HepG2 (cell line): Measurements from ENCODE around the gene PAQR6. TPM values are rescaled to one million over a fixed set of nuclear protein-coding genes. Genes with fewer than 3 reads are reported as not detected.
A peak's percentile ranks its signal among the peaks of the same experiment; 100 is the strongest.

ENCODE experiments used
- ATF2 ChIP-seq: sonication (generic); formaldehyde crosslinking; IDR thresholded peaks from 2 replicates; pipeline ENCODE4 v1.4.0; 2020; ENCODE audit warnings: missing genetic modification reagents
- FOXA3 ChIP-seq: IDR thresholded peaks from 2 replicates; pipeline ENCODE4 v1.6.1; 2016; ENCODE audit warnings: missing genetic modification reagents, missing compliant biosample characterization
- GMEB1 ChIP-seq: sonication (generic); formaldehyde crosslinking; IDR thresholded peaks from 2 replicates; pipeline ENCODE4 v1.5.1; 2020; ENCODE audit warnings: missing genetic modification reagents, mild to moderate bottlenecking, borderline replicate concordance
- HNF1B ChIP-seq: sonication (generic); formaldehyde crosslinking; IDR thresholded peaks from 2 replicates; pipeline ENCODE4 v1.5.1; 2020; ENCODE audit warnings: mild to moderate bottlenecking, moderate library complexity, missing genetic modification reagents
- HNRNPH1 ChIP-seq: fragments of 200-400 bp; formaldehyde crosslinking; optimal IDR thresholded peaks from 2 replicates; pipeline ENCODE3; 2017; ENCODE audit warnings: mild to moderate bottlenecking, low read depth, low read length
- KDM1A ChIP-seq: IDR thresholded peaks from 2 replicates; pipeline ENCODE4 v1.6.1; 2016; ENCODE audit warnings: missing compliant biosample characterization
- NFE2 ChIP-seq: sonication (generic); formaldehyde crosslinking; IDR thresholded peaks from 2 replicates; pipeline ENCODE4 v1.4.0; 2020; ENCODE audit warnings: missing genetic modification reagents
- NFKBIZ ChIP-seq: IDR thresholded peaks from 2 replicates; pipeline ENCODE4 v1.6.1; 2018; ENCODE audit warnings: missing genetic modification reagents, missing compliant biosample characterization
- PAXIP1 ChIP-seq: sonication (generic); formaldehyde crosslinking; conservative IDR thresholded peaks from 2 replicates; pipeline ENCODE4 v1.4.0; 2020; ENCODE audit warnings: mild to moderate bottlenecking, missing genetic modification reagents, moderate library complexity
- SRSF1 ChIP-seq: fragments of 200-400 bp; formaldehyde crosslinking; optimal IDR thresholded peaks from 2 replicates; pipeline ENCODE3; 2017; ENCODE audit warnings: mild to moderate bottlenecking, low read depth, low read length, moderate library complexity
- STAG1 ChIP-seq: sonication (generic); formaldehyde crosslinking; IDR thresholded peaks from 2 replicates; pipeline ENCODE4 v1.4.0; 2020; ENCODE audit warnings: missing genetic modification reagents
- ZFP36L1 ChIP-seq: sonication (generic); formaldehyde crosslinking; IDR thresholded peaks from 2 replicates; pipeline ENCODE4 v1.8.0; 2022; ENCODE audit warnings: mild to moderate bottlenecking, missing genetic modification reagents, moderate library complexity
- ZNF225 ChIP-seq: sonication (generic); formaldehyde crosslinking; IDR thresholded peaks from 2 replicates; pipeline ENCODE4 v1.4.0; 2020; ENCODE audit warnings: mild to moderate bottlenecking, missing genetic modification reagents
- ZNF3 ChIP-seq: IDR thresholded peaks from 2 replicates; pipeline ENCODE4 v1.7.0; 2017; ENCODE audit warnings: inconsistent platforms
- ZNF674 ChIP-seq: sonication (generic); formaldehyde crosslinking; IDR thresholded peaks from 2 replicates; pipeline ENCODE4 v1.5.0; 2020; ENCODE audit warnings: low read depth, mild to moderate bottlenecking, missing genetic modification reagents
- ZNF883 ChIP-seq: sonication (generic); formaldehyde crosslinking; IDR thresholded peaks from 2 replicates; pipeline ENCODE4 v1.5.1; 2020; ENCODE audit warnings: mild to moderate bottlenecking, missing genetic modification reagents; ENCODE audit errors: not compliant biosample characterization
- ZSCAN21 ChIP-seq: sonication (generic); formaldehyde crosslinking; IDR thresholded peaks from 2 replicates; pipeline ENCODE4 v1.8.0; 2022; ENCODE audit warnings: mild to moderate bottlenecking, missing genetic modification reagents, moderate library complexity, borderline replicate concordance
- ZSCAN22 ChIP-seq: sonication (generic); formaldehyde crosslinking; IDR thresholded peaks from 2 replicates; pipeline ENCODE4 v1.4.0; 2020; ENCODE audit warnings: mild to moderate bottlenecking, missing genetic modification reagents
- polyA plus RNA-seq, 8 experiments: library from polyadenylated mRNA; depleted of rRNA in 3 of 8; stranded (reverse) in 7 of 8; unstranded in 1 of 8; fragments of >200 nt; fragmentation: Illumina TruSeq in 4 of 8; extraction: Trizol in 4 of 8; gene quantifications; 2 replicates each; pipeline versions ENCODE4 v1.2.1 to v1.2.3, GENCODE V29; 2011 to 2016; ENCODE audit warnings: low read depth in 4 of 8, missing spikeins in 1 of 8, mixed read lengths in 1 of 8; ENCODE audit not compliant: insufficient read depth in 1 of 8
- total RNA-seq, 5 experiments: library from RNA; depleted of rRNA; stranded (reverse); fragments of >200 nt; fragmentation: Illumina TruSeq; extraction: Trizol; gene quantifications; 2 replicates each; pipeline ENCODE4 v1.2.3, GENCODE V29; 2016; ENCODE audit warnings: low read depth in 1 of 5

Gene PAQR6
- total and polyA plus RNA-seq, 2 of the 13 experiments (the other 11 are each of a cell fraction or from before 2014, with no cell fraction given) = 0.82 to 1.4 TPM

- TF ChIP-seq GMEB1 (CRISPR knock-in tag) = peak; percentile 75
- peak; percentile 83 for TF ChIP-seq ZSCAN21
- peak; percentile 88 for TF ChIP-seq HNF1B (CRISPR knock-in tag)
- TF ChIP-seq ZNF225 = no peak
- TF ChIP-seq HNRNPH1 = no peak
- no peak for TF ChIP-seq NFE2 (CRISPR knock-in tag)
- no peak for TF ChIP-seq KDM1A (CRISPR knock-in tag)
- TF ChIP-seq NFKBIZ (CRISPR knock-in tag) = no peak
- no peak for TF ChIP-seq STAG1
- peak; percentile 66 for TF ChIP-seq PAXIP1 (CRISPR knock-in tag)
- peak; percentile 73; the same call in 1 of the 2 replicates for TF ChIP-seq ATF2 (CRISPR knock-in tag)
- peak; percentile 32; the same call in 1 of the 2 replicates for TF ChIP-seq ZSCAN22 (CRISPR knock-in tag)
- peak; percentile 68 for TF ChIP-seq ZNF883 (CRISPR knock-in tag)
- TF ChIP-seq ZNF3 (CRISPR knock-in tag) = no peak
- no peak for TF ChIP-seq ZNF674 (CRISPR knock-in tag)
- peak; percentile 79 for TF ChIP-seq ZFP36L1 (CRISPR knock-in tag)
- peak; percentile 69 for TF ChIP-seq SRSF1
- peak; percentile 80 for TF ChIP-seq FOXA3 (CRISPR knock-in tag)
These were observed 34.8 kb upstream of the PAQR6 start, which contains the start of gene SMG5 (continued) for GRCh38 chr1:156282479-156283222.
